DOHH2 (cell line): Measurements from ENCODE around the gene CRK.

Experiments
- H3F3A ChIP-seq: fragments of 200-600 bp; sonication (generic), shearing (Covaris generic); 2 replicates; pipeline ENCODE4 v1.6.0; 2016; ENCODE audit warnings: antibody characterized with exemption, mild to moderate bottlenecking; ENCODE audit not compliant: control insufficient read depth, insufficient read depth
- H3K27ac ChIP-seq: fragments of 200-600 bp; sonication (generic); 2 replicates; pipeline ENCODE4 v1.5.1; 2014; ENCODE audit warnings: low read depth, mild to moderate bottlenecking, low read length, moderate library complexity
- H3K27me3 ChIP-seq: fragments of 200-600 bp; sonication (generic); 2 replicates; pipeline ENCODE4 v1.6.1; 2014; ENCODE audit warnings: mild to moderate bottlenecking, low read length, mixed read lengths; ENCODE audit not compliant: control insufficient read depth
- H3K36me3 ChIP-seq: fragments of 200-600 bp; sonication (generic); 2 replicates; pipeline ENCODE4 v1.6.1; 2014; ENCODE audit warnings: mild to moderate bottlenecking, low read length, moderate library complexity, mixed read lengths; ENCODE audit not compliant: control insufficient read depth
- H3K4me1 ChIP-seq: fragments of 200-600 bp; sonication (generic); 2 replicates; pipeline ENCODE4 v1.6.1; 2014; ENCODE audit warnings: mild to moderate bottlenecking, low read length, mixed read lengths; ENCODE audit not compliant: control insufficient read depth
- H3K4me2 ChIP-seq: fragments of 200-600 bp; sonication (generic); 2 replicates; pipeline ENCODE4 v1.6.0; 2014; ENCODE audit warnings: mild to moderate bottlenecking, low read length, moderate library complexity
- H3K4me3 ChIP-seq: fragments of 200-600 bp; sonication (generic); 2 replicates; pipeline ENCODE4 v1.5.1; 2014; ENCODE audit warnings: mild to moderate bottlenecking, low read length, mixed read lengths
- H3K79me2 ChIP-seq: fragments of 200-600 bp; sonication (generic); 2 replicates; pipeline ENCODE4 v1.6.1; 2014; ENCODE audit warnings: mild to moderate bottlenecking, low read length, mixed read lengths; ENCODE audit not compliant: control insufficient read depth
- H3K9me2 ChIP-seq: fragments of 200-600 bp; sonication (generic); replicated peaks from 2 replicates; pipeline ENCODE4 v1.6.1; 2014; ENCODE audit warnings: mild to moderate bottlenecking, low read length, mixed read lengths; ENCODE audit not compliant: control insufficient read depth
- H3K9me3 ChIP-seq: fragments of 200-600 bp; sonication (generic); 2 replicates; pipeline ENCODE4 v1.6.1; 2014; ENCODE audit warnings: antibody characterized with exemption, low read length, mixed read lengths; ENCODE audit not compliant: control insufficient read depth, insufficient read depth
- H4K20me1 ChIP-seq: fragments of 200-600 bp; sonication (generic); 2 replicates; pipeline ENCODE4 v1.6.0; 2014; ENCODE audit warnings: low read depth, mild to moderate bottlenecking, antibody characterized with exemption, low read length, moderate library complexity; ENCODE audit not compliant: control insufficient read depth, insufficient read depth
- EZH2phosphoT487 ChIP-seq: fragments of 200-600 bp; sonication (generic); IDR thresholded peaks from 2 replicates; pipeline ENCODE4 v1.6.1; 2017; ENCODE audit warnings: borderline replicate concordance, mild to moderate bottlenecking, antibody characterized with exemption, low read length, moderate library complexity, mixed read lengths
- TF ChIP-seq, protein P1 (sequence below): fragments of 200-600 bp; sonication (generic); IDR thresholded peaks from one replicate; pipeline ENCODE4 v1.5.1; 2014; ENCODE audit warnings: antibody characterized with exemption, mild to moderate bottlenecking, low read depth, low read length; ENCODE audit not compliant: poor library complexity, severe bottlenecking

Gene CRK

DNA sequence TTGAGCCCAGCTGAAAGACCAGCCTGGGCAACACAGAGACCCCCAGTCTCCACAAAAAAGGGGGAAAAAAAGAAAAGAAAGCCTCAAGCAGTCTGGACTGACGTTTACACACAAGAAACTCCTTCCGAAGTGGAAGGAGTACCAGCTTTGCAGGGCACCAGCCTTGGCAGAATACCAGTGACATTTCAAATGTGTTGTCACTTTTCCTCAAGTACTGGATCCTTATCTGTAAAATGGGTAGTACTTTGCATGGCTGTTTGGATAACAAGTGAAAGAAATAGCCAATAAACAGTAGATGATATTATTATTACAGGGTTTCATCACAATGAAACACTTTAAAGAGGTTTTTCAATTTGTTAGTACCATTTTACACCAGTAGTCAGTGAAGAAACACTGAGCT is 70.2 kb downstream of the CRK start:
- H3K27me3 ChIP-seq = no peaks in the 10 kb centered on the region
- no peak overlapping the region for H3K4me3 ChIP-seq
- H3K4me2 ChIP-seq = peak overlapping the region; percentile 17
- peaks cover 50% of the 10 kb centered on the region for H4K20me1 ChIP-seq
- H3F3A ChIP-seq = peaks cover 8% of the 10 kb centered on the region
- no peak for TF ChIP-seq EZH2phosphoT487
- TF ChIP-seq, protein P1, sequence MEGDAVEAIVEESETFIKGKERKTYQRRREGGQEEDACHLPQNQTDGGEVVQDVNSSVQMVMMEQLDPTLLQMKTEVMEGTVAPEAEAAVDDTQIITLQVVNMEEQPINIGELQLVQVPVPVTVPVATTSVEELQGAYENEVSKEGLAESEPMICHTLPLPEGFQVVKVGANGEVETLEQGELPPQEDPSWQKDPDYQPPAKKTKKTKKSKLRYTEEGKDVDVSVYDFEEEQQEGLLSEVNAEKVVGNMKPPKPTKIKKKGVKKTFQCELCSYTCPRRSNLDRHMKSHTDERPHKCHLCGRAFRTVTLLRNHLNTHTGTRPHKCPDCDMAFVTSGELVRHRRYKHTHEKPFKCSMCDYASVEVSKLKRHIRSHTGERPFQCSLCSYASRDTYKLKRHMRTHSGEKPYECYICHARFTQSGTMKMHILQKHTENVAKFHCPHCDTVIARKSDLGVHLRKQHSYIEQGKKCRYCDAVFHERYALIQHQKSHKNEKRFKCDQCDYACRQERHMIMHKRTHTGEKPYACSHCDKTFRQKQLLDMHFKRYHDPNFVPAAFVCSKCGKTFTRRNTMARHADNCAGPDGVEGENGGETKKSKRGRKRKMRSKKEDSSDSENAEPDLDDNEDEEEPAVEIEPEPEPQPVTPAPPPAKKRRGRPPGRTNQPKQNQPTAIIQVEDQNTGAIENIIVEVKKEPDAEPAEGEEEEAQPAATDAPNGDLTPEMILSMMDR = no peak
- no peaks in the 10 kb centered on the region for H3K9me3 ChIP-seq
- H3K27ac ChIP-seq = no peak overlapping the region
- no peaks in the 10 kb centered on the region for H3K9me2 ChIP-seq
- peaks cover 54% of the 10 kb centered on the region for H3K4me1 ChIP-seq
- peaks cover 100% of the 10 kb centered on the region for H3K79me2 ChIP-seq
- H3K36me3 ChIP-seq = peaks cover 64% of the 10 kb centered on the region

DNA sequence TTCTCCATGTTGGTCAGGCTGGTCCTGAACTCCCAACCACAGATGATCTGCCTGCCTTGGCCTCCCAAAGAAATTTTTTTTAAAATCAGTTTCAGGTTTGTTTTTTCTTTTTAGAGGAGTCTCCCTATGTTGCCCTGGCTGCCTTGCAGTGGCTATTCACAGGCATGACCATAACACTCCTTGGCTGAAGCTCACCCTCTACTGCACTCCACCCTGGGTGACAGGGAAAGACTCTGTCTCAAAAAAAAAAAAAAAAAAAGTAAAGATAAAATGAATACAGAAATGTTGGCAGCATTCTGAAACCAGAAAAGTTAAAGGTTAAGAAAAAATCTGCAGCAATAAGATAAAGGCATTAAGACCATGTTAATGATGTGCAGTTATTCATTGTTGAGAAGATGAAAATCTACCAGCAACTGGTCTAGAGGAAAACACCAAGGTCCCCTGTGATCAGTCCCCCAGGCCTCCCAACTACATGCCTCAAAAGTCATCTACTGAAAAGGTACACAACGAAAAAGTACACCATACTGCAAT is 71.1 kb downstream of the CRK start:
- H3K36me3 ChIP-seq = peaks cover 63% of the 10 kb centered on the region
- H3K4me2 ChIP-seq = no peak overlapping the region
- no peak overlapping the region for H3K27ac ChIP-seq
- peaks cover 63% of the 10 kb centered on the region for H3K4me1 ChIP-seq
- peaks cover 13% of the 10 kb centered on the region for H3F3A ChIP-seq
- H3K27me3 ChIP-seq = no peaks in the 10 kb centered on the region
- H3K4me3 ChIP-seq = no peak overlapping the region
- no peaks in the 10 kb centered on the region for H3K9me3 ChIP-seq
- H3K79me2 ChIP-seq = peaks cover 100% of the 10 kb centered on the region
- TF ChIP-seq, protein P1 = no peak
- no peak for TF ChIP-seq EZH2phosphoT487
- H4K20me1 ChIP-seq = peaks cover 53% of the 10 kb centered on the region
- no peaks in the 10 kb centered on the region for H3K9me2 ChIP-seq

GRCh38 chr17:1379930-1380313 is 76.1 kb downstream of the CRK start:
- Histone ChIP-seq H3K9me2 (no peaks in the 10 kb centered on the region), H3K4me1 (peaks cover 90% of the 10 kb centered on the region), H3F3A (peaks cover 23% of the 10 kb centered on the region), H3K4me3 (0 out of 2 replicates have a peak overlapping the region, but pooled peaks have one; percentile 8), H3K36me3 (peaks cover 78% of the 10 kb centered on the region), H4K20me1 (peaks cover 78% of the 10 kb centered on the region), H3K79me2 (peaks cover 100% of the 10 kb centered on the region), H3K9me3 (no peaks in the 10 kb centered on the region), H3K27ac (0 out of 2 replicates have a peak overlapping the region, but pooled peaks have one; percentile 12), H3K4me2 (peak overlapping the region; percentile 17), H3K27me3 (no peaks in the 10 kb centered on the region)
- TF ChIP-seq, protein P1 = no peak
- no peak for TF ChIP-seq EZH2phosphoT487
